Measurements from ENCODE around the gene SUCLG2.

The SUCLG2 gene

GRCh38 chr3:67377299-67377698 lies 277.1 kb downstream of the SUCLG2 start:
- POLR2A ChIA-PET (ENCODE audit: low non-redundant PET): no interaction called here

GRCh38 chr3:67376416-67376815 lies 278.0 kb downstream of the SUCLG2 start:
- ChIA-PET CTCF (no interaction called here), POLR2A (ENCODE audit: low non-redundant PET) (no interaction called here)
- TF ChIP-seq CTCF (conservative IDR thresholded peaks at IDR 0.05; ENCODE audit: low read depth): no peak
- no peak overlapping the region for H3K27ac ChIP-seq
- DNase-seq (ENCODE audit: low spot score): no peak

More at GRCh38 chr3:67377299-67377698, 277.1 kb downstream of the SUCLG2 start:
- H3K27ac ChIP-seq: no peak overlapping the region
- TF ChIP-seq CTCF (conservative IDR thresholded peaks at IDR 0.05; ENCODE audit: low read depth): no peak
- CTCF ChIA-PET: no interaction called here
- DNase-seq (ENCODE audit: low spot score): no peak

GRCh38 chr3:67375976-67376375 lies 278.4 kb downstream of the SUCLG2 start:
- ChIA-PET POLR2A (ENCODE audit: low non-redundant PET) (no interaction called here), CTCF (no interaction called here)
- no peak for DNase-seq (ENCODE audit: low spot score)
- TF ChIP-seq CTCF (conservative IDR thresholded peaks at IDR 0.05; ENCODE audit: low read depth): no peak
- no peak overlapping the region for H3K27ac ChIP-seq

- peak; percentile 13 for DNase-seq (ENCODE audit: low spot score)
- POLR2A ChIA-PET (ENCODE audit: low non-redundant PET): no interaction called here
Measured at GRCh38 chr3:67362686-67363085, 291.7 kb downstream of the SUCLG2 start.

GRCh38 chr3:67361770-67362169 lies 292.6 kb downstream of the SUCLG2 start:
- TF ChIP-seq CTCF (conservative IDR thresholded peaks at IDR 0.05; ENCODE audit: low read depth): no peak
- CTCF ChIA-PET: no interaction called here
- DNase-seq (ENCODE audit: low spot score): no peak
- H3K27ac ChIP-seq: no peak overlapping the region
- POLR2A ChIA-PET (ENCODE audit: low non-redundant PET): no interaction called here

More at GRCh38 chr3:67362686-67363085, 291.7 kb downstream of the SUCLG2 start:
- TF ChIP-seq CTCF (conservative IDR thresholded peaks at IDR 0.05; ENCODE audit: low read depth): no peak
- H3K27ac ChIP-seq: no peak overlapping the region
- CTCF ChIA-PET: interaction anchor here (0.7 kb wide), 1 partner anchor 913 kb away, joined by 5 read pairs; no protein-coding TSS in a partner anchor

- POLR2A ChIA-PET (ENCODE audit: low non-redundant PET): no interaction called here
- no peak for DNase-seq (ENCODE audit: low spot score)
- no peak for TF ChIP-seq CTCF (conservative IDR thresholded peaks at IDR 0.05; ENCODE audit: low read depth)
- H3K27ac ChIP-seq: no peak overlapping the region
- CTCF ChIA-PET: no interaction called here
Measured at GRCh38 chr3:67361323-67361722, 293.1 kb downstream of the SUCLG2 start.
